Sigmoid colon (tissue), 7 donors: ENCODE results near the gene GALNT10. TPM values are rescaled to one million over a fixed set of nuclear protein-coding genes. Genes with fewer than 3 reads are reported as not detected.

ENCODE experiments used
- DNase-seq: peaks from one replicate; pipeline ENCODE4 v3.0.0-alpha.2; 2019
- H3K27ac ChIP-seq, 4 donors: fragments of 200-600 bp; sonication (generic); one replicate each; pipeline ENCODE4 v1.5.1; 2016 to 2019; ENCODE audit warnings: mild to moderate bottlenecking in 1 of 4
- H3K27me3 ChIP-seq, 3 donors: fragments of 200-600 bp; sonication (generic); one replicate each; pipeline ENCODE4 v1.5.1; 2019; ENCODE audit warnings: mild to moderate bottlenecking in 1 of 3
- H3K36me3 ChIP-seq, 4 donors: fragments of 200-600 bp; sonication (generic); one replicate each; pipeline ENCODE4 v1.5.1; 2016 to 2019
- H3K4me1 ChIP-seq, 4 donors: fragments of 200-600 bp; sonication (generic); one replicate each; pipeline ENCODE4 v1.5.1; 2017 to 2019
- H3K4me3 ChIP-seq, 4 donors: fragments of 200-600 bp; sonication (generic); one replicate each; pipeline ENCODE4 v1.5.1; 2017 to 2019; ENCODE audit warnings: mild to moderate bottlenecking in 2 of 4, moderate library complexity in 1 of 4
- H3K9me3 ChIP-seq, 4 donors: fragments of 200-600 bp in 3 of 4; sonication (generic) in 3 of 4; one replicate each; pipeline versions ENCODE4 v1.5.1 to v1.6.1; 2013 to 2019
- CTCF ChIP-seq, 4 experiments: fragments of 450-650 bp in 3 of 4; fragments of 200-600 bp in 1 of 4; IDR thresholded peaks; one replicate each; pipeline ENCODE4 v1.5.1; 2016 to 2019; ENCODE audit warnings: antibody characterized with exemption in 4 of 4, mild to moderate bottlenecking in 3 of 4, moderate library complexity in 2 of 4
- EP300 ChIP-seq, 4 donors: sonication (generic); formaldehyde crosslinking; IDR thresholded peaks; one replicate each; pipeline ENCODE4 v1.6.1; 2017; ENCODE audit warnings: antibody characterized with exemption in 4 of 4
- POLR2A ChIP-seq, 2 donors: fragments of 450-650 bp; IDR thresholded peaks; one replicate each; pipeline ENCODE4 v1.6.1; 2016; ENCODE audit warnings: antibody characterized with exemption in 2 of 2, mild to moderate bottlenecking in 2 of 2, moderate library complexity in 2 of 2
- POLR2AphosphoS5 ChIP-seq, 4 donors: sonication (generic); formaldehyde crosslinking; IDR thresholded peaks; one replicate each; pipeline ENCODE4 v1.6.1; 2017; ENCODE audit warnings: antibody characterized with exemption in 4 of 4
- WGBS, 2 donors: extraction: QIAGEN DNeasy Blood & Tissue Kit; methylation state at CpG; one replicate each; pipeline ENCODE4 v1.1.7; 2013; 5-methylcytosine and 5-hydroxymethylcytosine counted together
- intact Hi-C: fragments of 100-400 bp; cut with DNase I; formaldehyde crosslinking; loops from one replicate; pipeline ENCODE4 v1.15.1; 2023
- polyA plus RNA-seq, 3 donors: library from polyadenylated mRNA; stranded (reverse); fragments of 200-250 nt; gene quantifications; one replicate each; pipeline ENCODE4 v1.2.3, GENCODE V29; 2013
- total RNA-seq, 4 donors: library from RNA; depleted of rRNA; stranded (reverse); fragments of >200 nt; gene quantifications; one replicate each; pipeline ENCODE4 v1.1.0, GENCODE V29; 2016
- donor health status: healthy with polysubstance abuse.
- donor health status: Bipolar disorder and iron deficiency.
- donor health status: healthy.

The GALNT10 gene
- total and polyA plus RNA-seq, 7 donors, result 6.0 to 41.7 (median 24.3) TPM

DNA sequence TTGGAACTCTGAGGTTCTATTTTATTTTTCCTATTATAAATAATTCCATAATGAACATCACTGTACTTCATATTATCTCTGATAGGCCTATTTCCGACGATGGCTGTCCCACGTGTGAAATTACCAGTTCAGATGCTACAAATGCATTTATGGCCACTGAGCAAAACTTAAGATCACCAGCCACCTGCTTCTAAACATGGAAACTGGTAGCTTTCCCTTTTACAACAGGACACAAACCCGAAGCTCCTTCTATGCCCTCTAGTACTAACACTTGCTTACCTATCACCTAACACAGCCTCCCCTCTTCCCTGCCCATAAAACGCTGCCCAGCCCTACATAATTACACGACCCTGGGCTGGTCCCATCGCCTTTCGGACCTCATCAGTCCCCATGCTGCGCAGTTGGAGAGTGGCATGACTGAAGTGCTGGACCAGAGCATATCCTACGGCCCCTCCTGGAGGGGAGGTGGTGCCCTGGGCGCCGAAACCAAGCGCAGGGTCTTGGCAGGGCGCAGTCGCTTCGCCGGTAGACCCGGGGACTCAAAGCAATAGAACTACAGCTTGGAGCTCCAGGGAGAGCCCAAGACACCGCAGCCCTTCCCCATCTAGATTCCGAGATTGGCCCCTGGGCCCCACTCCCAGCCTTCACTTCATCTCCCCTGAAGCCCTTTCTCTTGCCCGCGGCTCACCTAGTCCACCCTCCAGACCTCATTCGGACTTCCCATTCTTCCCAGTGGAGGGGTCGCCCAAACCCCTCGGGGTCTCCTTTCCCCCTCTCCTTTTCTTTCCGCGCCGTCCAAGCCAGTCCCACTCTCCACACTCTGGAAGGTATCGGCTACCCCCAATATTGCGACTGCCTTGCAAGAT, 254.3 kb downstream of the GALNT10 start:
- Histone ChIP-seq H3K4me1 (peaks cover 0 to 39% (median 33%) of the 10 kb centered on the region in 4 donors), H3K36me3 (peaks cover 0 to 33% (median 0%) of the 10 kb centered on the region in 4 donors), H3K27ac (peak overlapping the region; percentile 90 to 93 (median 92)), H3K27me3 (no peaks in the 10 kb centered on the region), H3K4me3 (peak overlapping the region; percentile 77 to 94 (median 84)), H3K9me3 (no peaks in the 10 kb centered on the region)
- intact Hi-C loops, result loop anchor here (10.0 kb wide), 2 partner anchors 310 to 410 kb away; partner anchors contain the start of genes CNOT8, FAXDC2 and LARP1
- DNase-seq, result no peak
- TF ChIP-seq EP300 (IDR thresholded peaks at IDR 0.05) (no peak), CTCF (IDR thresholded peaks at IDR 0.05) (no peak), POLR2AphosphoS5 (IDR thresholded peaks at IDR 0.05) (no peak), POLR2A (IDR thresholded peaks at IDR 0.05) (no peak)
- 2 to 3% methylated on average over 30 of the region's 30 CpGs for WGBS, 2 donors

DNA sequence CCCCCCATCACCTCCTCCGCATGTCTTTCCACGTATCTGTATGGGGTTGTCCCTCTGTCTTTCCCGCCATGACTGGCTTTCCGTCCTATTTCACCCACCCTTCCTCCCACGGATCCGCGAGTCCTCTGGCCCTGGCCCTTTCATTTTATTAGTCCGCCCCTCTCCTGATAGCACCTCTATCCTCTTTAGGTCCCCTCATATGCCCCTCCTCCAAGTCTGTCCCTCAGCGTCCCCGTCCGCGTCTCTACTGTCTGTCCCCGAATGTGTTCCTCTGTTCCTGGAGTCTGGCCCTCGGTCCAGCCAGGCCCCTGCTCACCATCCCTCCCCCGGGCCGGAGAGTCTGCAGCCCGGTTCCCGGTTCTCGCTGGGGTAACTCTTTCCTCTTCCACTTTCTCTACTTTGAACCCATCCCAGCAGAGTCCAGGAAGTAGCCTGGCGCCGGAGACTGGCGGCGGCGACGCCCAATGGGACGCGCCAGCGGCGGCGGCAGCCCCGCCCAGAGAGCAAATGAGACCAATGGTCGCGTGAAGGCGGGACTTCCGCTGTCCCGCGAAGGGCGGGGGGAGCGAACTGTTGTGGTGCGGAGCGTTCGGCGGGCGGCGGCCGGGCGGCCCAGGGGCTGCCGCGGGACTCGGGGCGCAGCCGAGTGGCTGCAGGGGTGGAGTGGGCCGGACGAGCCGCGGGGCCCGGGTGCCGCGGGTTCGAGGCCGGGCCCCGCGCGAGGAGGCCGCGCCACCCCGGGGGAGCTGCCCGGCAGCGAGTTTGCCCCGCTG, 255.1 kb downstream of the GALNT10 start, which contains the start of gene SAP30L:
Gene SAP30L, plus strand, starts transcription at position 576 of the 773 bp plus-strand sequence. CDS start 608 bp downstream, outside the sequence.
- H3K4me1 ChIP-seq, result peaks cover 0 to 41% (median 33%) of the 10 kb centered on the region in 4 donors
- H3K27ac ChIP-seq, result peak within 1 kb of the TSS; percentile 90 to 93 (median 92)
- peak within 1 kb of the TSS; percentile 77 to 94 (median 84) for H3K4me3 ChIP-seq
- no peaks in the 10 kb centered on the region for H3K27me3 ChIP-seq
- peaks cover 0 to 25% (median under 1%) of the 10 kb centered on the region in 4 donors for H3K36me3 ChIP-seq
- H3K9me3 ChIP-seq, result no peaks in the 10 kb centered on the region
- intact Hi-C loops, result loop anchor here (10.0 kb wide), 2 partner anchors 309 to 409 kb away; partner anchors contain the start of genes CNOT8, FAXDC2 and LARP1
- peak; percentile 97 for DNase-seq
- WGBS, 2 donors, result 0 to 1% methylated on average over 70 of the region's 70 CpGs
- TF ChIP-seq POLR2A (IDR thresholded peaks at IDR 0.05) (peak; percentile 81), POLR2AphosphoS5 (IDR thresholded peaks at IDR 0.05) (peak; percentile 77 to 95 (median 92)), EP300 (IDR thresholded peaks at IDR 0.05) (no peak)

DNA sequence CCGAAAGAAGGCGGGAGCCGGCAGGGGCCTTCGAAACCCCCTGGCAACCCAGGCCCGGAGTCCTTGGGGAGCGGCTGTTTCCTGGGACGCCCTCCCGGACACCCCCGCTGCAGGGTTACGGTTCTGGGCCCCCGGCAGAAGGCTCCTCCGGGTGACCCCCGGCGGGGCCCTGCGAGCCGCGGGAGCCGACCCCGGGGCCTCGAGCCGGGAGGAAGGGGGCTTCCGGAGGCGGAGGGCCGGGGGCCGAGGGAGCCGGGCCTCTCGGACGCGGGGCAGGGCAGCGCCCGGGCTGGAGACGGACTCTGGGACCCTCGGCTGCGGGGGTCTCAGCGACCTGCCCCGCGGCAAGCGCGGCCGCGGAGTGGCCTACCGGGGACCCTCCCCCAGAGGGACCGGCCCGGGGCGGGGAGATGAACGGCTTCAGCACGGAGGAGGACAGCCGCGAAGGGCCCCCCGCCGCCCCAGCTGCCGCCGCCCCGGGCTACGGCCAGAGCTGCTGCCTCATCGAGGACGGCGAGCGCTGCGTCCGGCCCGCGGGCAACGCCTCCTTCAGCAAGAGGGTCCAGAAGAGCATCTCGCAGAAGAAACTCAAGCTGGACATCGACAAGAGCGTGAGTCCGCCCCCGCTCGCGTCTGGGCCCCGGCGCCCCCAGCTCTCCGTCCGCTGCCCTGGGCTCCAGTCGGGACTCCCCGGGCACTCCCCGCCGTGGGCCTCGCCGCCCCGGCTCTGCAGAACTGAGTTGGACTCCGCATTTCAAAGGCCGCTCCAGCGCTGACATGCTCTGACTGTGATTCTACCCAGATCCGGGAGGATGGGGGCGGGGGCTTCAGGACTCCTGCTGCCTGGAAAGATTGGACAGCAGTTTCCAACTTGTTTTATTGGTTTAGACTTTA, 255.9 kb downstream of the GALNT10 start:
- intact Hi-C loops, result loop anchor here (10.0 kb wide), 2 partner anchors 308 to 408 kb away; partner anchors contain the start of genes CNOT8, FAXDC2 and LARP1

More for the DNA sequence above, 255.9 kb downstream of the GALNT10 start:
- TF ChIP-seq EP300 (IDR thresholded peaks at IDR 0.05) (no peak), CTCF (IDR thresholded peaks at IDR 0.05) (no peak), POLR2AphosphoS5 (IDR thresholded peaks at IDR 0.05) (peak; percentile 28 to 73 (median 66)), POLR2A (IDR thresholded peaks at IDR 0.05) (peak in 1 of 2 donors; percentile 15)
- Histone ChIP-seq H3K27ac (peak overlapping the region; percentile 90 to 93 (median 92)), H3K36me3 (peaks cover 0 to 24% (median 5%) of the 10 kb centered on the region in 4 donors), H3K4me3 (peak overlapping the region; percentile 77 to 94 (median 84)), H3K4me1 (peaks cover 0 to 41% (median 33%) of the 10 kb centered on the region in 4 donors), H3K27me3 (no peaks in the 10 kb centered on the region), H3K9me3 (no peaks in the 10 kb centered on the region)
- WGBS, 2 donors, result 0 to 1% methylated on average over 87 of the region's 87 CpGs
- peak; percentile 83 for DNase-seq
